Measurements from ENCODE around the gene PPDPF.

PPDPF gene

GRCh38 chr20:63546256-63546955 lies 25.8 kb downstream of the PPDPF start:
- Histone ChIP-seq H3K36me3 (no peaks in the 10 kb centered on the region), H3K27me3 (ENCODE audit: insufficient read depth, low read depth, severe bottlenecking) (no peaks in the 10 kb centered on the region), H3K9me3 (ENCODE audit: severe bottlenecking) (no peaks in the 10 kb centered on the region), H3K4me3 (ENCODE audit: low read depth, low read length) (no peak overlapping the region), H3K27ac (peak overlapping the region; percentile 29; the same call in 1 of the 2 replicates)
- no peak for TF ChIP-seq CTCF (IDR thresholded peaks at IDR 0.05; ENCODE audit: low read depth, low read length)
- peak; percentile 74 for DNase-seq

GRCh38 chr20:63546956-63547724 lies 26.6 kb downstream of the PPDPF start:
- H3K27me3 ChIP-seq (ENCODE audit: insufficient read depth, low read depth, severe bottlenecking) = no peaks in the 10 kb centered on the region
- H3K4me3 ChIP-seq (ENCODE audit: low read depth, low read length) = no peak overlapping the region

GRCh38 chr20:63547725-63548480 lies 27.3 kb downstream of the PPDPF start, which contains the start of gene SRMS:
Gene SRMS (minus strand): TSS chr20:63547749. CDS start chr20:63547463, 286 bp downstream.
- no peak for TF ChIP-seq CTCF (IDR thresholded peaks at IDR 0.05; ENCODE audit: low read depth, low read length)
- peak; percentile 24 for DNase-seq
- H3K27ac ChIP-seq = no peak within 1 kb of the TSS; the same call in 1 of the 2 replicates
- no peak within 1 kb of the TSS for H3K4me3 ChIP-seq (ENCODE audit: low read depth, low read length)
- no peaks in the 10 kb centered on the region for H3K27me3 ChIP-seq (ENCODE audit: insufficient read depth, low read depth, severe bottlenecking)
- no peaks in the 10 kb centered on the region for H3K36me3 ChIP-seq
- H3K9me3 ChIP-seq (ENCODE audit: severe bottlenecking) = no peaks in the 10 kb centered on the region

More at GRCh38 chr20:63546956-63547724, 26.6 kb downstream of the PPDPF start:
- no peaks in the 10 kb centered on the region for H3K36me3 ChIP-seq
- H3K9me3 ChIP-seq (ENCODE audit: severe bottlenecking) = no peaks in the 10 kb centered on the region
- no peak for TF ChIP-seq CTCF (IDR thresholded peaks at IDR 0.05; ENCODE audit: low read depth, low read length)
- no peak for DNase-seq
- H3K27ac ChIP-seq = no peak overlapping the region; the same call in 1 of the 2 replicates

- H3K27ac ChIP-seq = no peak overlapping the region
- no peaks in the 10 kb centered on the region for H3K36me3 ChIP-seq
- H3K27me3 ChIP-seq (ENCODE audit: insufficient read depth, low read depth, severe bottlenecking) = no peaks in the 10 kb centered on the region
- H3K4me3 ChIP-seq (ENCODE audit: low read depth, low read length) = no peak overlapping the region
- TF ChIP-seq CTCF (IDR thresholded peaks at IDR 0.05; ENCODE audit: low read depth, low read length) = no peak
- DNase-seq = peak; percentile 24
- no peaks in the 10 kb centered on the region for H3K9me3 ChIP-seq (ENCODE audit: severe bottlenecking)
Measured at GRCh38 chr20:63548542-63548941, 28.0 kb downstream of the PPDPF start.

- no peaks in the 10 kb centered on the region for H3K9me3 ChIP-seq (ENCODE audit: severe bottlenecking)
- no peaks in the 10 kb centered on the region for H3K27me3 ChIP-seq (ENCODE audit: insufficient read depth, low read depth, severe bottlenecking)
- H3K36me3 ChIP-seq = no peaks in the 10 kb centered on the region
- DNase-seq = no peak
- no peak for TF ChIP-seq CTCF (IDR thresholded peaks at IDR 0.05; ENCODE audit: low read depth, low read length)
- H3K27ac ChIP-seq = no peak overlapping the region
- H3K4me3 ChIP-seq (ENCODE audit: low read depth, low read length) = no peak overlapping the region
Measured at GRCh38 chr20:63549019-63549418, 28.5 kb downstream of the PPDPF start.

Data from WERI-Rb-1 (cell line).